Trophoblast cell (in vitro differentiated cells and primary cell): Measurements from ENCODE around the gene KRT1.

ENCODE experiments used
- DNase-seq, 2 donors: peaks; one replicate each; pipeline ENCODE4 v3.0.0-alpha.2; 2016
- H2AFZ ChIP-seq: 2 replicates; pipeline ENCODE4 v1.6.1; 2013; ENCODE audit warnings: low read length, moderate library complexity, mild to moderate bottlenecking; ENCODE audit not compliant: insufficient read depth, poor library complexity
- H2AK5ac ChIP-seq: 2 replicates; pipeline ENCODE4 v1.6.1; 2013; ENCODE audit warnings: mild to moderate bottlenecking, low read length
- H2BK120ac ChIP-seq: 2 replicates; pipeline ENCODE4 v1.6.1; 2013; ENCODE audit warnings: low read length, mild to moderate bottlenecking, moderate library complexity; ENCODE audit not compliant: insufficient read depth, poor library complexity
- H2BK12ac ChIP-seq: 2 replicates; pipeline ENCODE4 v1.6.1; 2013; ENCODE audit warnings: mild to moderate bottlenecking, low read length, moderate library complexity
- H2BK5ac ChIP-seq: 2 replicates; pipeline ENCODE4 v1.6.1; 2013; ENCODE audit warnings: low read length, low read depth, moderate library complexity, mild to moderate bottlenecking; ENCODE audit not compliant: poor library complexity
- H3K14ac ChIP-seq: 2 replicates; pipeline ENCODE4 v1.6.1; 2013; ENCODE audit warnings: mild to moderate bottlenecking, low read length
- H3K18ac ChIP-seq: 2 replicates; pipeline ENCODE4 v1.6.1; 2013; ENCODE audit warnings: mild to moderate bottlenecking, low read length
- H3K23ac ChIP-seq: 2 replicates; pipeline ENCODE4 v1.6.1; 2013; ENCODE audit warnings: low read length
- H3K27ac ChIP-seq: 2 replicates; pipeline ENCODE4 v1.5.1; 2013; ENCODE audit warnings: low read depth, mild to moderate bottlenecking, inconsistent platforms, low read length, moderate library complexity
- H3K27me3 ChIP-seq: 2 replicates; pipeline ENCODE4 v1.6.1; 2013; ENCODE audit warnings: inconsistent platforms, mild to moderate bottlenecking, low read length, moderate library complexity; ENCODE audit not compliant: insufficient read depth
- H3K36me3 ChIP-seq, 2 experiments: 1 replicate in 1 of 2; 2 replicates in 1 of 2; pipeline ENCODE4 v1.6.1; 2013; ENCODE audit warnings: low read length in 2 of 2, mild to moderate bottlenecking in 2 of 2, moderate library complexity in 1 of 2; ENCODE audit not compliant: insufficient read depth in 2 of 2, control insufficient read depth in 1 of 2
- H3K4ac ChIP-seq: 2 replicates; pipeline ENCODE4 v1.6.1; 2013; ENCODE audit warnings: low read depth, mild to moderate bottlenecking, low read length, moderate library complexity
- H3K4me1 ChIP-seq, 2 experiments: 1 replicate in 1 of 2; 2 replicates in 1 of 2; pipeline ENCODE4 v1.6.1; 2013; ENCODE audit warnings: low read length in 2 of 2, mild to moderate bottlenecking in 2 of 2, moderate library complexity in 1 of 2; ENCODE audit not compliant: insufficient read depth in 2 of 2, control insufficient read depth in 1 of 2
- H3K4me2 ChIP-seq: 2 replicates; pipeline ENCODE4 v1.6.1; 2013; ENCODE audit warnings: inconsistent platforms, mild to moderate bottlenecking, low read length, moderate library complexity
- H3K4me3 ChIP-seq: 2 replicates; pipeline ENCODE4 v1.5.1; 2013; ENCODE audit warnings: mild to moderate bottlenecking, low read depth, low read length, inconsistent platforms
- H3K79me1 ChIP-seq: one replicate; pipeline ENCODE4 v1.6.1; 2013; ENCODE audit warnings: low read length
- H3K79me2 ChIP-seq: 2 replicates; pipeline ENCODE4 v1.6.1; 2013; ENCODE audit warnings: low read length, mild to moderate bottlenecking; ENCODE audit not compliant: control insufficient read depth, insufficient read depth, poor library complexity
- H3K9ac ChIP-seq: 2 replicates; pipeline ENCODE4 v1.6.1; 2013; ENCODE audit warnings: mild to moderate bottlenecking, low read length
- H3K9me3 ChIP-seq: 2 replicates; pipeline ENCODE4 v1.6.1; 2013; ENCODE audit warnings: low read depth, mild to moderate bottlenecking, control low read depth, inconsistent platforms, low read length; ENCODE audit not compliant: insufficient read depth
- H4K12ac ChIP-seq: 2 replicates; pipeline ENCODE4 v1.6.1; 2013; ENCODE audit warnings: low read depth, mild to moderate bottlenecking, low read length, moderate library complexity
- H4K8ac ChIP-seq: 2 replicates; pipeline ENCODE4 v1.6.1; 2013; ENCODE audit warnings: low read depth, mild to moderate bottlenecking, low read length, moderate library complexity
- H4K91ac ChIP-seq: one replicate; pipeline ENCODE4 v1.6.1; 2013; ENCODE audit warnings: low read depth, mild to moderate bottlenecking, low read length, moderate library complexity
- WGBS: extraction: QIAGEN DNeasy Blood & Tissue Kit; methylation state at CpG from one replicate; pipeline ENCODE4 v1.1.7; 2013; ENCODE audit warnings: missing lambda C conversion rate; ENCODE audit not compliant: insufficient read length, insufficient coverage; ENCODE audit errors: extremely low coverage; 5-methylcytosine and 5-hydroxymethylcytosine counted together

Gene KRT1

GRCh38 chr12:52658196-52658595 is 22.0 kb downstream of the KRT1 start:
- Histone ChIP-seq H3K9ac (no peak overlapping the region), H3K4me3 (no peak overlapping the region), H3K27ac (no peak overlapping the region), H3K36me3 (no peaks in the 10 kb centered on the region), H3K79me1 (no peaks in the 10 kb centered on the region), H3K18ac (no peak overlapping the region), H3K4me2 (no peak overlapping the region), H4K12ac (no peak overlapping the region), H3K4me1 (peaks cover 2 to 9% of the 10 kb centered on the region in 2 experiments), H2AFZ (no peak overlapping the region), H3K9me3 (no peaks in the 10 kb centered on the region), H3K14ac (no peak overlapping the region), H3K4ac (no peak overlapping the region), H3K23ac (no peak overlapping the region), H3K79me2 (no peaks in the 10 kb centered on the region), H2BK12ac (no peak overlapping the region), H2BK120ac (no peak overlapping the region), H3K27me3 (no peaks in the 10 kb centered on the region), H2AK5ac (no peak overlapping the region), H2BK5ac (no peak overlapping the region), H4K91ac (no peak overlapping the region), H4K8ac (no peak overlapping the region)
- WGBS = no CpG with 5 or more reads among the region's 4 CpGs
- no peak for DNase-seq

- H3K4me1 ChIP-seq = peaks cover 2 to 9% of the 10 kb centered on the region in 2 experiments
- H3K9me3 ChIP-seq = no peaks in the 10 kb centered on the region
- no peak overlapping the region for H3K27ac ChIP-seq
- H2BK5ac ChIP-seq = no peak overlapping the region
- no peak overlapping the region for H4K91ac ChIP-seq
- no peak overlapping the region for H3K4me2 ChIP-seq
- H3K14ac ChIP-seq = no peak overlapping the region
- no peak overlapping the region for H3K4me3 ChIP-seq
- no peak overlapping the region for H2AFZ ChIP-seq
- no peaks in the 10 kb centered on the region for H3K79me2 ChIP-seq
- H3K4ac ChIP-seq = no peak overlapping the region
- no peak overlapping the region for H4K8ac ChIP-seq
- no peak overlapping the region for H2AK5ac ChIP-seq
- H3K23ac ChIP-seq = no peak overlapping the region
- DNase-seq = no peak
- no peak overlapping the region for H3K9ac ChIP-seq
- WGBS = no CpG with 5 or more reads among the region's 6 CpGs
- no peaks in the 10 kb centered on the region for H3K27me3 ChIP-seq
- no peaks in the 10 kb centered on the region for H3K36me3 ChIP-seq
- H2BK120ac ChIP-seq = no peak overlapping the region
- H4K12ac ChIP-seq = no peak overlapping the region
- no peaks in the 10 kb centered on the region for H3K79me1 ChIP-seq
- no peak overlapping the region for H3K18ac ChIP-seq
- H2BK12ac ChIP-seq = no peak overlapping the region
Observed at GRCh38 chr12:52657250-52657902, 22.8 kb downstream of the KRT1 start.

- H3K18ac ChIP-seq = no peak overlapping the region
- no peak for DNase-seq
- H3K9ac ChIP-seq = no peak overlapping the region
- no peaks in the 10 kb centered on the region for H3K79me1 ChIP-seq
- no peaks in the 10 kb centered on the region for H3K36me3 ChIP-seq
- no peak overlapping the region for H2AK5ac ChIP-seq
- no peak overlapping the region for H3K23ac ChIP-seq
- no peak overlapping the region for H2AFZ ChIP-seq
- H3K4me1 ChIP-seq = peaks cover 2 to 9% of the 10 kb centered on the region in 2 experiments
- H4K91ac ChIP-seq = no peak overlapping the region
- no CpG with 5 or more reads among the region's 4 CpGs for WGBS
- no peaks in the 10 kb centered on the region for H3K79me2 ChIP-seq
- H4K8ac ChIP-seq = no peak overlapping the region
- H2BK12ac ChIP-seq = no peak overlapping the region
- H3K27ac ChIP-seq = no peak overlapping the region
- H2BK120ac ChIP-seq = no peak overlapping the region
- H2BK5ac ChIP-seq = no peak overlapping the region
- no peaks in the 10 kb centered on the region for H3K27me3 ChIP-seq
- no peak overlapping the region for H3K14ac ChIP-seq
- no peak overlapping the region for H3K4me2 ChIP-seq
- H3K4ac ChIP-seq = no peak overlapping the region
- no peak overlapping the region for H3K4me3 ChIP-seq
- no peak overlapping the region for H4K12ac ChIP-seq
- peaks cover 2% of the 10 kb centered on the region for H3K9me3 ChIP-seq
Observed at GRCh38 chr12:52656616-52657015, 23.6 kb downstream of the KRT1 start.

- H2BK5ac ChIP-seq = no peak overlapping the region
- no peak overlapping the region for H3K14ac ChIP-seq
- peaks cover 2% of the 10 kb centered on the region for H3K9me3 ChIP-seq
- H3K4me1 ChIP-seq = peaks cover 2 to 9% of the 10 kb centered on the region in 2 experiments
- no peak overlapping the region for H3K23ac ChIP-seq
- H3K18ac ChIP-seq = no peak overlapping the region
- no peak overlapping the region for H2BK120ac ChIP-seq
- no peak overlapping the region for H4K12ac ChIP-seq
- WGBS = no CpG with 5 or more reads among the region's 8 CpGs
- no peaks in the 10 kb centered on the region for H3K36me3 ChIP-seq
- H3K4me2 ChIP-seq = no peak overlapping the region
- H3K9ac ChIP-seq = no peak overlapping the region
- no peak overlapping the region for H4K8ac ChIP-seq
- peak; percentile 64 to 73 for DNase-seq
- no peaks in the 10 kb centered on the region for H3K79me1 ChIP-seq
- no peak overlapping the region for H2AFZ ChIP-seq
- H2BK12ac ChIP-seq = no peak overlapping the region
- H3K27me3 ChIP-seq = no peaks in the 10 kb centered on the region
- H3K4ac ChIP-seq = no peak overlapping the region
- H3K79me2 ChIP-seq = no peaks in the 10 kb centered on the region
- no peak overlapping the region for H4K91ac ChIP-seq
- H2AK5ac ChIP-seq = no peak overlapping the region
- H3K27ac ChIP-seq = no peak overlapping the region
- no peak overlapping the region for H3K4me3 ChIP-seq
Observed at GRCh38 chr12:52655720-52656124, 24.5 kb downstream of the KRT1 start.
